Dermis blood vessel endothelial cell (primary cell): ENCODE measurements around the gene VEGFC. TPM values are rescaled to one million over a fixed set of nuclear protein-coding genes. Genes with fewer than 3 reads are reported as not detected.

Experiments used
- DNase-seq: peaks from one replicate; pipeline ENCODE4 v3.0.0; 2010
- total RNA-seq: library from RNA; depleted of rRNA; stranded (reverse); fragments of >200 nt; gene quantifications from 2 replicates; pipeline ENCODE4 v1.2.3, GENCODE V29; 2014

The VEGFC gene
- total RNA-seq, 1 donor from 2014 or later, result 4.4 TPM

DNA sequence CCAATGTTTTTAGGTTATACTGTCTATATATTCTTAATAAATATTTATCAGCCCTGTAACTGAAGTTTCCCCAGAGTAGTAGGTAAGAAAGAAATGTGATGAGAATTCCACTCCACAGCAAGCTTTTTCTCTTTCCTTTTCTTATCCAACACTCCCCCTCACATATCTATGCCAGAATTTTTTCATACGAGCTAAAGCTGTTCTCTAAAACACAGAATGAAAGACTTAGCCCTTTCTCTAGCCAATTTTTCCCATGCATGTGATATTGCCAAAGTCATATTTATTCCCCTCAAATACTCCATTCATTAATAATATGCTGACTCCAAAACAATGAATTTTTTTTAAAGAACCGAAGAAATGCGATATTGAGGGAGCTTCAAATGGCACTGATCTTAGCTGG is 32.3 kb downstream of the VEGFC start:
- no peak for DNase-seq

DNA sequence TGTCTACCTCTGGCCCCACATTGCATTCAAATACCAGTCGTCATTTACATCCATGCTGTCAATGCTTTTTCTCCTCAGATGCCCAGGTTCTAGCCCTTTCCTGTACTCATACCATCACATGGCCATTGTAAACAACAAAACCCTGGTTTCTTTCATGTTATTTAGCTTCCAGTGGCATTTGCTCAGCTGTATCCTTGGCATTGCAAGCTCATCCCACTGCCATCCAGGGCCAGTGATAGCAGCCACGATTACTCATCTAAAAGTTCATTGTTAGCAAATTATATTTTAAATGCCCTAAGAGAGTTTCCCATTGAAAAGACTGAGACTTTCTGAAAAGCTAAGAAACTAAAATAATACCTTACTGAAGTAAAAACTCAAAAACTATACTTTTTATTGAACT is 34.0 kb downstream of the VEGFC start:
- DNase-seq, result no peak

DNA sequence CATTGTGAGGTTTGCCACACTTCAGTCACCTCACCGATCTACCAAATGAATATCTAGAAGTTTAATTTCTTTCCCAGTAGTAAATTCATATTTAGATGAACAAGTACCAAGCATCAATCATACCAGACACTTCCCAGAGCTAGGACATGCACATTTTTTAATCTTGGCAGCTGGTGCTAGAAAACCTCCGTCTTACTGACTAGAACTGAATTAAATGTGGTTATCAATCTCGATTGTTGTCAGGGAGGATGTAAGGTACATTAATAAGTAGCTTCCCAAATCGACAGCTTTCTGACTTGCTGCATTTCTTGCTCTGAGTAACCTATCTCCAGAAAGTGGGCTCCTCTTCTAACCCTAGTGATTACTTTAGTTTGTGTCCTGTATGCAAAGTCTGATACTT is 34.4 kb downstream of the VEGFC start:
- DNase-seq, result no peak

DNA sequence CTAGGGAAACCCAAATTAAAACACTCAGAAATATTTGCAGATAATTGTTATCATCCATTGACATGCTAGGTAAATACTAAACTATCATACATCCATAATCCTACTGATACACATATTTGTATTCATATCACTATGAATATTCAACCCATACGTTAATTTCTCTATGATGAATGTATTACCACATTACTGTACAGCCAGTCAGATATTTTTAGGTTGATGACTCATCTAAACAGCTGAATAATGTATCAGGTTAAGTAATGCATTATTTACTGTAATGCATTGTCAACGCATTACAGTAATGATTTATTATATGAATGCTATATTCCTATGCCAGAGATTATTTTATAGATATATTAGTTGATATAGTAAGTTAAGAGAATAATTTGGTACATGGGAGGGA is 37.1 kb downstream of the VEGFC start:
- DNase-seq, result no peak

DNA sequence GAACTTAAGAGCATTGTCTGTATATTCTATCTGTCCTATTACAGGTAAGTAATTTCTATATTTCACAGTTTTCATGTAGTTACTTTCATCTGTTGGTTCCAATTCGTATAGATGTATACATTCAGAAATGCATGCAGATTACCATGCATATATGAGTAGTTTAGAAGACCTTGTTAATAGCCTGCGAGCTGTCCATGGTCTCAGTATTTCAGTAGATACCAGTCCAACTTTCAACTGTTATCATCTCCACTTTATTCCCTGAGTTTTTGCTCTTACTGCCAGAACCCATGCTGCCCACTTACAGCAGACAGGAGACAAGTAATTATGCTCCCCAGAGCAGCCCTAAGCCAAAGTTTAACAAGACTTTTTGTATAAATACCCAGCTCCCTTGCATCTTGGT is 37.7 kb downstream of the VEGFC start:
- DNase-seq, result no peak

DNA sequence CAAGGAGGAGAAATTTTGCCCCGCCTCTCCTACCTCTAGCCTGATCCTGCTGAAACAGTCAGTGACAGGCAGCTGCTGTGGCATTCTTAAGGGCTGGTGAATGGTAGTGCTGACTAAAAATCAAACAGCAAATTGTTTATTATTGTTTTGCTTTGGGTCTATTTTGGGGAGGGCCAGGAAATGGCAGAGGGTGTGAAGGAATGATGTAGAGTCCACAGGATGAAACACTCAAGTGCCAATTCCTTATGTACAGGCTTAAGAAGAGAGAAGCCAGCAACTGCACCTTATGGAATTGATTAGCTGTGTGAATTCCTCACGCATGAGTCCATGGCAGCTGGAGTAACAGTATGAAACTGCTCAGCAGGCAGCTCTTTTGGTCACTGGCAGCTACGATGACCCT is 39.7 kb downstream of the VEGFC start:
- peak; percentile 73 for DNase-seq

DNA sequence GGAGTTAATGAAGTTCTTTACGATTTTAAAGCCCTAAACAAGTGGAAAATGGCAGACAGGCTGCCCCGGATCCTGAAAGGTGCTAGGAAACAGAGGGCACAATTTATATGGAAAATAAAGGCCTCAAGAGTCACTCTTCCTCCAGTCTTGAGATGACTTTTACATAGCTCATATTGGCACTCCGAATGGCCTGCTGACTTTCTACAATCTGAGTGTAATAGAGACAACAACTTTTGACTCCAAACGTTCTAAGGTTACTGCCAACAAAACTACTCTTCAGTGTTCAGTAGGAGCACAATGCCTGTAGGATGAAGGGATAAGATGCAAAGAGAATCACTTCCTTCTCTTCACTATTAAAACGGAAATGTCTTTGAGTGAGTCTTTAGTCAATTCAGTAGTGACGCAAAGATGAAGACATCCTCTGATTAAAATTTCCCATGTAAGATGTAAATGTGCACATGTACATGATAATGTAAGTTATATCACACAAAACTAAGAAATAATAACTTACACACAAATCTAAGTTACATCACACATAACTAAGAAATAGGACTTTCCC is 40.5 kb downstream of the VEGFC start:
- no peak for DNase-seq

DNA sequence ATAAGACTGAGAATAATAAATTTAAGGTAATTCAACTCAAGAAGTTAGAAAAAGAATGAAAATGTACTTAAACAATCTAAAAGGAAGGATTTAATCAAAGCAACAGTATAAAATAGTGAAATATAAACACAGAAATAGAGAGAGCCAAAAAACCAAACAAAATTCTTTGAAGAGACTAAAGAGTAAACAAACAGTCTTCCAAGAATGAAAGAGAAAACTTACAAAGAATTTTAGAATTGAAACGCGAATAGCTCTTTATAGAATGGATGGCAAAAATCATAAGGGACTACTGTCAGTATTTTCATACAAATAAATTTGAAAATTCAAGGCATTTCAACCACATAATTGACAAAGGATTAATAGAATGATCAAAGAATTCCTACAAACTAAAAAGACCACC is 41.7 kb downstream of the VEGFC start:
- DNase-seq, result no peak

DNA sequence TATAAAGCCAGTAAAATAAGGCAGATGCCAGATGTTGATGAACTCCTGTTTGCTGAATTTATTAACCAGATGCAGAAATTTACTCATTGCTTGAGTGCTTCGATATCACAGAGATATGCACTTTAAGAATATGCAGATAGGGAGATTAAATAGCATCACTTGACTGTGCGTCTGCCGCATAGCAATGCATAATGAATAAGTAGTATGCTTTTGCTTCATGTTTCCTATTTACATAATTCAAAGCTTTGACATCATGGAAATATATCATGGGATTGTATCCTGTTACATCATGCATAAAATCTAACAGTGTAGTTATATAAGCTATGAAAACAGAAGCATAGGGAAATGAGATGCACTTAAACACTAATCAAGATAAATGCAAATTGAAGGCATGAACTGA is 45.9 kb downstream of the VEGFC start:
- no peak for DNase-seq

DNA sequence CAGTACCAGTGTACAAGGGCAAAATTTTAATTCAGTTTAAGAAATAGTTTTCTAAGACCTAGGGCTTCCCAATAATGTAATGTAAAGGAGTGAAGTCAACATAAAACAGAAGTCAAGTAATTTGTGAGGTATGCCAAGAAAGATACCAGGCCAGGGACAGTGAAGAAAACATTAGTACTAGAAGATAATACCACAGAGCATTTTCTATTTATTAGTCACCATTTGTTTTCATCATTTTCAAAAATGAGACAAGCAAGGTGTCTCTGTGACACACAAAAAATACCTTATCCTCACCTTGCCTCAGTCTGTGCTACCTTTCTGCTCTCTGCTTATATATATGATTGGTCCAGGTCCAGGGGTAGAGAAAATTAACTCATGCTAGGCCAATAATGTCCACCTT is 46.8 kb downstream of the VEGFC start:
- no peak for DNase-seq

DNA sequence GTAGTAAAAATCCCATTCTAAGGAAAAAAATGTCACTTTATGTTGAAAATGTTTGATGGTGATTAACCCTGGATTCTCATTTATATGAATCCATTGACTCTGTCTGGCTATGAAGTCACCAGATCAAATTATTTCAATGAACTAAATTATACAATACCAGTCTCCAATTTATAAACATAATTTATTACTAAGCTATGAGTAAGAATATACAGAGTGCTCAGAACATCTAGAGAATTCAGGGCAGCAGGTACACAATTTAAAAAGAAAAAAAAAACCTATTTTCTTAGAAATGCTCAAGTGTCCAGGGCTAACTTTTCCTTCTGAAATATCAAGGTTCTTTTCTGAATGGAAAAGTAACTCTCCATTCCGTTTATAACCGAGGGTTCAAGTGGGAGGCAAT is 48.6 kb downstream of the VEGFC start:
- no peak for DNase-seq

DNA sequence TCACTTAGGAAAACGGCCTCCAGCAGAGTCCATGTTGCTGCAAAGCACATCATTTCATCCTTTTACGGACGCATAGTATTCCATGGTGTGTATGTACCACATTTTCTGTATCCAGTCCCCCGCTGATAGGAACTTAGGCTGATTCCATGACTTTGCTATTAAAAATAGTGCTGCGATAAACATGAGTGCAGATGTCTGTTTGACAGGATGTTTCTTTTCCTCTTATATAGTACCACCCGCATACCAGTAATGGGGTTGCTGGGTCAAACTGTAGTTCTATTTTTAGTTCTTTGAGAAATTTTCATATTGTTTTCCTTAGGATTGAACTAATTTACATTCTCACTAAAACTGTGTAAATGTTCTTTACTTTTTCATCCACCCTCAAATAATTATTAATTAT is 50.5 kb downstream of the VEGFC start:
- peak; percentile 69 for DNase-seq

DNA sequence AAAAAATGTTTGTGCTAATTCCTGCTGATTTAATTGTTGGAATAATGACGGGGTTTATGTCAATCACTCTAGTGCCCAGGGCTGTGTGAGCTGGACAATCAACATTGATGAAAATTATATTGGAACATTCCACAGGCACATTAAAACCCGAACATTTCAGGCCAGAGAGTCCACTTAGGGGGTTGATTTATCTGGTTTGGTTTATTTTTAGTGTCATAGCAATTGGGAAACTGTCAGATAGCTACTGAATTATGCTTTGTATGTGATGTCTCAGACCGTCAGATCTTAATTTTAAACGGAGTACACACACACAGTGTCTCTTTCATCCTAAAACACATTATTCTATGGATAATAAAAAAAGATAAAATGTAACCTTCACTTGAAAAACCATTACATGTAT is 51.5 kb downstream of the VEGFC start:
- no peak for DNase-seq

DNA sequence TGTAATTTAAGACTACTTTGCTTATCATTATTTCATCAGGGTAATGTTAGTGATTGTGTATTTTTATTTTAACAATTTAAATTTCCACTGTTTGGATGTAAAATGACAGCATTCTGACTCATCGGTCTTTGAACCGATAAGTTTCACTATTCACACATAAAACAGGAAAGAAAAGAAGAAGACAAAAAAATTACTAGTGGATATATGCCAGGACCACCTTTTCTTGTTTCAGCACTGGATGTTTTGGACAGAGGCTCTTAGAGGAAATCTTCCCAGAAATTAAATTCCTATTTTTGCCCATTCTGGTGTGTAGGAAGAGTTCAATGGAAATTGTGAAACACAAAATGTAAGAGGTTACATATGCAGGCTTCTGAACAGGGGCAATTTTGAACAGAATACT is 57.4 kb downstream of the VEGFC start:
- peak; percentile 37 for DNase-seq

DNA sequence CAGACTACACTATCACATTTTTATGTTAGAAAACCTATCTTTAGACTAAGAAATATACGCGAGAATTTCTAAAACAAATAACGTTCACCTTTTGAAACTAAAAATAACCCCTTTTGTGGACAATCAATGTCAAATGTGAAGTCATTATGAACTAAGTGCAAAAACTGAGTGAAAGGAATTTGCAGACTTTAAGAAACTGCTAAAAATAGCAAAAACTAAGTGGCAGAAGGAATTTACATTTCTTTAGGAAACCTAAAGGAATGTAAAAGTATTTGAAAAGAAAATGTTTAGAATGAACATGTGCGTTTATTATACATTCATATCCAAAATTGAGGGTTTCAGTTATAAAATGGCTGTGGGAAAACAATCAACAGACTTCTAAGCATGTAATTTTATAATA is 58.3 kb downstream of the VEGFC start:
- DNase-seq, result no peak

DNA sequence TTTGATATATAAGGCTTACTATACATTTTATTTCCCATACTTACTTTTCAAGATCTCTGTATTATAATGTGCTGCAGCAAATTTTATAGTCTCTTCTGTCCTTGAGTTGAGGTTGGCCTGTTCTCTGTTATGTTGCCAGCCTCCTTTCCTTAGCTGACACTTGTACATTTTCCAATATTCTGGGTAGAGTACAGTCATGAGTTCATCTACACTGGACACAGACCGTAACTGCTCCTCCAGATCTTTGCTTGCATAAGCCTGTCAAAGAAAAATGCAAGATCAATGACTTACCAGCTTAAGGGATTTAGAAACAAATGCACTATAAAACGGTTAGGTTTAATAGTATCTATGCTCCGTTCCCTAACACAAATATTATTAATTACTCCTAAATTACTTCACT is 63.2 kb downstream of the VEGFC start:
- DNase-seq, result no peak

DNA sequence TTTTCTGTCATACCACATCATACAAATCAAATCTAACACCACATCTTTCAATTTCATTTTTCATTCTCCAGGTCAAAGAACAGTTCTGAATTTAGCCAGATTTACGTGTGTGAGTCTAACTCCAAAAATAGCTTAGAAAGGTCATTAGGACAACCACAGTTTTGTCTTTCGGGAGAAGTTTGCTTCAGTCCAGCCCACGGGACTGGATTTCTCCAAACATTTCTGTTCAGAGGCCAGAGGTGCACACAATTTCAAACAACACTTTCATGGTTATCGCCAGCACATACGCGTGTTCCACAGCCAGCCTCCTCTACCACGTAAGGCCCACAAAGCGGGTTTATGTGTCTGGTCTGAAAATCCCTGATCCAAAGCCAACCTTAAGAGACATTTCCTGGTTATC is 65.9 kb downstream of the VEGFC start:
- peak; percentile 43 for DNase-seq

DNA sequence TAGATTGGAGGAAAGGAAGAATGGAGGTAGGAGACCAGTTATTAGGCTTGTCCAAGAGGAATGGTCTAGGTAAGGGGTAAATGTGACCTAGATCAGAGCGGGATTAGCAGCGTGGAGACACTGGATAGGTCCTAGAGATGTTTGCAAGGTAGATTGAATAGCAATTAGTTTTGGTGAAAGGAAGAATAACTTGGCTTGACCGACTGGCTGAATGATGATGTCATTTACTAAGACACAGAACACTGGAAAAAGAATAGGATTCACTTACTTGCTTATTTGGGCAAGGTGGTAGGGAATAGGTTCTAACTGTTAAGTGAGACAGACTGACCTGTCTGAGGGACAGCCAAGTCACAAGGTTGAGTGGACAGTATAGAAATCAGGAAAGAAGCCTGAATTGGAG is 71.3 kb downstream of the VEGFC start:
- DNase-seq, result no peak

DNA sequence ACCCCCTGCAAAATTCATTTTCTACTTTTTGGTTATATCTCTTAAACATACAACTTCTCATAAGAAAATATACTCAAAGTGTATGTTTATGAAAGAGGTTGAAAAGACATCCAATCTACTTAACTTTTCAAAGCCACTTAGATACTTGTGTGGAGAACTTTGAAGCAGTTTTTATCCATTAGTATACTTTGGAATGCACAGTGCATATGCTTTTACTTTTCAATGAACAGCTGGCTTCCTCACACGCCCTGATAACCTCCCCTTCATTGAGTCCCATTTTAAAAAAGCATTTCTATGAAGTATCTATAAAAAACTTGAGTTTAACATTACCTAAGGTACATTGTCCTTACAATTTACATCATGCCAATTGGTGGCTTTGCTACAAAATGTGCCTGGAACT is 73.8 kb downstream of the VEGFC start:
- DNase-seq, result no peak

DNA sequence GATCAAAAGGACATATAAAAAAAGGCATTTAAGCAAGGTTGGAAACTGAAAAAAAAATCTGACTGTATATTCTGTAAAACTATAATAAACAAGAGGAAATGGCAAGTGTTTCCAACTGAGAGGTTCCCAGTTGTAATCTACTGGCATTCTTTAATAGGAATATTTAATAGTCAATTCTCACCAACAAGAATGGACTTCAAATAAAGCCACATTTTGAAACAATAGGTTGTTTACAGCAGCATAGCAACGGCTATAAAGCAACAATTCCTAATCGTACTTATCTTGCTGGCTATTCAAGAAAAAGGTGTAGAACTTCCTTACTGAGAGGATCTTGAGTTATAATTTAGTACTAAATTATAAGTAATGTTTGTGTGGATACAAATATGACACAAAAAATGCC is 75.5 kb downstream of the VEGFC start:
- DNase-seq, result peak; percentile 72

DNA sequence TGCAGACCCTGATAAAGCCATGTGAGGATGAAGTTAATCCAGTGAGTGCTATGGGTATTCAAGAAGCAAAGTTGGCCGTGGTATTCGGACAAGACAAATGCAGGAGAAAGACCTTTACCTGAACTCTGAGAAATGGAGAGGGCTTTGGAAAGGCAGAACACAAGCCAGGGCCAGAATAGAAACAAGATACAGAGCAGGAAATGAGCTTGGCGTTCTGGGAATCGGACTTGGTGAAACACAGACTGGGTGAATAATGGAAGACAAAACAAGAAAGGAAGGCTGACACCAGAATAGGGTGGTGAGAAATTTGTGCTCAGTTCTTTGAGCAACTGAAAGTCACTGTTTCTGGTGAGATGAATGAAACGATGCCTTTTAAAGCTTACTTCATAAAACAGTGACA is 83.3 kb downstream of the VEGFC start:
- peak; percentile 41 for DNase-seq

DNA sequence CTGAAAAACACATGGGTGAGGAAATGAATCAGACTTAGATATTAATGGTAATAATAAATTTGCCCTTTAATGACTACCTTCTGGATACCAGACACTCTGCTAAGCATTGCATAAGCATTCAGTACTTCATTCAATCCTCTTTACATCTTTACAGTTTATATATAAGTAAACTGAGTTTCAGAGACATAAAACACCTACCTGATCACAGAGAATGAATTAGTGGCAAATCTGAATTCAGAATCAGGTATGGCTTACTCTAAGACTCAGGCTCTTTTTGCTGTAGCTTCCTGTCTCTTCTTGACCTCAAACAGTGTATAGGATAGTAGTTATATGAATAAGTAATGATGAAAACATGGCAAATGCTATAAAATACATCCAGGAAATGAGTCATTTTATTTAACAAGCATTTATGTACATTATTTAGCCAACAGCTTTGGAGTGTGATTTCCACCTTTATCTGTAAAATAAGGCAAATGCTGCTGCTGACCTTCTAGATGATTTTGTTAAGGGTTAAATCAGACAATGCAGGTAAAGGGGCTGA is 83.9 kb downstream of the VEGFC start:
- peak; percentile 21 for DNase-seq

DNA sequence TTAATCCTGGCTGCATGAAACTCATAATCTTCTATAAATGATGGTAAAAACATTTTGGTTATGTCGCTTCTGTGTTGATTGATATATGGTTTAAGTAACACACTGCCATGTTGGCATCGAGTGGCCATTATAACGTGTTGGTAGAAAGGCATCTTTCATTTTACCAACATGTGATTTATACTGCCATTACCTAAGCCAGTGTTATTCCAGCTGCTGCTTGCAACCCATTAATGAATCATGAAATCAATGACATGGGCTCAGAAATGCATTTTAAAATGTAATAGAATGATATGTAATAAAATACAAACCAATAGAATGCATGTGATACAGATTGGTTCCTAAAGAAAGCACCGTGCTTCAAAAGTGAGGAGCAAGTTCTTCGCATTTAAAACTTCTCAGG is 102.0 kb downstream of the VEGFC start:
- DNase-seq, result no peak

DNA sequence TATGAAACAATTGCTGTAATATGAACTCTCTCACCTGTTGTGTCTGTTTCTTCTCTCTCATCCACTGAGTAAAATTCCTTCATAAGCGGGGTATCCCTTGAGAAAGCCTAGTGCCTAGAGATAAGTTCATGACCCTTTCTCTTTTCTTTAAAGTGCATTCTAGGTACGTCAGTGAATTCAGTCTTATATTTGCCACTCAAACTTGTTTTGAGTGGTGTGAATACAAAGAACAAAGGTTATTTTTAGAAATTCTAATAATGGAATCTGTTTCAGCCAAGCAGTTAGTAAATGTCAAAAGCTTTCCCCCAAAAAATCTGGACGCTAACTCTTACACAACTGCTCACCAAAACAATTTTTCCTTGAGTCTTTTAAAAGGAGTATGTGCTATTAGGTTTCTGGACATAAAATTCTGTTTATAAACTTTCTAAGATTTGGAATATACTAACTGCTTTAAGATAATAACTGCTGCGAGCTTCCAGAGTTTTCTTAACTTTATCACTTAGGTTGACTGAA is 112.0 kb downstream of the VEGFC start:
- DNase-seq, result no peak

DNA sequence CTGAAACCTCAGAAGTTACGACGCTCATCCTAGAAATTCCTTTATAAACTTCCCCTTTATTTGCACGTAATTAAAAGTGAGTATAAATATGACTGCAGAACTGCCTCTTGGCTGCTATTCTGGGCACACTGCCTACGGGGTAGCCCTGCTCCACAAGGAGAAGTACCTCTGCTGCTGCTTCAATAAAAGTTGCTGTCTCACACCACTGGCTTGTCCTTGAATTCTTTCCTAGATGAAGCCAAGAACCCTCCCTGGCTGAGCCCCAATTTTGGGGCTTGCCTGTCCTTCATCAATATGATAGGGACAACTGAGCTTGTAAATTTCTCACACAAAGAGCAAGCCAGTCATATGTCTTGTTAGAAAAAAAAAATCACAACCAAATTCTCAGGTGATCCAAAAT is 115.8 kb downstream of the VEGFC start:
- no peak for DNase-seq
